H9 (cell line): ENCODE data around the gene KRTAP4-1. TPM values are rescaled to one million over a fixed set of nuclear protein-coding genes. Genes with fewer than 3 reads are reported as not detected.

Source experiments
- DNase-seq: peaks from one replicate; pipeline ENCODE4 v3.0.0-alpha.2; 2017
- H2AFZ ChIP-seq: one replicate; pipeline ENCODE4 v1.6.1; 2013; ENCODE audit warnings: mild to moderate bottlenecking, low read length, control low read depth, moderate library complexity
- H2AK5ac ChIP-seq: 2 replicates; pipeline ENCODE4 v1.6.1; 2013; ENCODE audit warnings: low read length, control low read depth, mixed read lengths; ENCODE audit not compliant: insufficient read length
- H2BK120ac ChIP-seq: one replicate; pipeline ENCODE4 v1.6.1; 2013; ENCODE audit warnings: low read depth, mild to moderate bottlenecking, low read length, control low read depth, inconsistent platforms; ENCODE audit not compliant: poor library complexity, severe bottlenecking
- H2BK12ac ChIP-seq: 2 replicates; pipeline ENCODE4 v1.6.1; 2013; ENCODE audit warnings: low read length, control low read depth, mixed read lengths, low read depth; ENCODE audit not compliant: insufficient read length
- H2BK15ac ChIP-seq: 2 replicates; pipeline ENCODE4 v1.6.1; 2013; ENCODE audit warnings: low read depth, low read length, control low read depth
- H2BK20ac ChIP-seq: one replicate; pipeline ENCODE4 v1.6.1; 2013; ENCODE audit warnings: low read depth, mild to moderate bottlenecking, low read length, control low read depth, inconsistent platforms; ENCODE audit not compliant: poor library complexity, severe bottlenecking
- H2BK5ac ChIP-seq: 2 replicates; pipeline ENCODE4 v1.6.1; 2013; ENCODE audit warnings: low read length, control low read depth, mixed read lengths; ENCODE audit not compliant: insufficient read length
- H3K14ac ChIP-seq: 2 replicates; pipeline ENCODE4 v1.6.1; 2013; ENCODE audit warnings: low read length, control low read depth; ENCODE audit not compliant: insufficient read depth
- H3K18ac ChIP-seq: 2 replicates; pipeline ENCODE4 v1.6.1; 2013; ENCODE audit warnings: low read depth, mild to moderate bottlenecking, mixed read lengths, low read length, control low read depth; ENCODE audit not compliant: insufficient read length
- H3K23ac ChIP-seq: 2 replicates; pipeline ENCODE4 v1.6.1; 2013; ENCODE audit warnings: low read length, control low read depth, mixed read lengths, low read depth; ENCODE audit not compliant: insufficient read length
- H3K23me2 ChIP-seq: 2 replicates; pipeline ENCODE4 v1.6.1; 2013; ENCODE audit warnings: low read depth, mild to moderate bottlenecking, mixed read lengths, low read length, control low read depth; ENCODE audit not compliant: insufficient read length, poor library complexity, severe bottlenecking
- H3K27ac ChIP-seq: 2 replicates; pipeline ENCODE4 v1.5.1; 2013; ENCODE audit warnings: low read length, control low read depth, mixed read lengths, low read depth; ENCODE audit not compliant: insufficient read length
- H3K27me3 ChIP-seq: 2 replicates; pipeline ENCODE4 v1.6.1; 2013; ENCODE audit warnings: low read length, control low read depth, inconsistent platforms; ENCODE audit not compliant: insufficient read depth
- H3K4ac ChIP-seq: 2 replicates; pipeline ENCODE4 v1.6.1; 2013; ENCODE audit warnings: low read depth, mild to moderate bottlenecking, control low read depth, inconsistent platforms, low read length, moderate library complexity
- H3K4me1 ChIP-seq: 2 replicates; pipeline ENCODE4 v1.6.1; 2013; ENCODE audit warnings: low read length, control low read depth, inconsistent platforms; ENCODE audit not compliant: insufficient read depth
- H3K4me2 ChIP-seq: 2 replicates; pipeline ENCODE4 v1.6.1; 2013; ENCODE audit warnings: low read length, control low read depth, mixed read lengths; ENCODE audit not compliant: insufficient read length, insufficient read depth
- H3K56ac ChIP-seq: 2 replicates; pipeline ENCODE4 v1.6.1; 2013; ENCODE audit warnings: low read depth, mild to moderate bottlenecking, mixed read lengths, low read length, control low read depth; ENCODE audit not compliant: insufficient read length
- H3K79me1 ChIP-seq: 2 replicates; pipeline ENCODE4 v1.6.1; 2013; ENCODE audit warnings: low read depth, mild to moderate bottlenecking, moderate library complexity, low read length, control low read depth, inconsistent platforms; ENCODE audit not compliant: insufficient read depth, poor library complexity, severe bottlenecking
- H3K79me2 ChIP-seq: 2 replicates; pipeline ENCODE4 v1.6.1; 2013; ENCODE audit warnings: low read length, control low read depth, inconsistent platforms; ENCODE audit not compliant: insufficient read depth
- H3K9ac ChIP-seq: 2 replicates; pipeline ENCODE4 v1.6.1; 2013; ENCODE audit warnings: low read length, control low read depth, mixed read lengths; ENCODE audit not compliant: insufficient read length; ENCODE audit errors: extremely low read depth
- H3K9me3 ChIP-seq: one replicate; pipeline ENCODE4 v1.6.1; 2013; ENCODE audit warnings: low read depth, low read length, inconsistent platforms; ENCODE audit not compliant: control insufficient read depth
- H3T11ph ChIP-seq: one replicate; pipeline ENCODE4 v1.6.1; 2013; ENCODE audit warnings: mild to moderate bottlenecking, low read length, control low read depth, inconsistent platforms
- H4K20me1 ChIP-seq: one replicate; pipeline ENCODE4 v1.6.1; 2013; ENCODE audit not compliant: control insufficient read depth, insufficient read length, insufficient read depth
- H4K5ac ChIP-seq: 2 replicates; pipeline ENCODE4 v1.6.1; 2013; ENCODE audit warnings: low read depth, mild to moderate bottlenecking, mixed read lengths, low read length, control low read depth; ENCODE audit not compliant: insufficient read length
- H4K8ac ChIP-seq: replicated peaks from 2 replicates; pipeline ENCODE4 v1.6.1; 2013; ENCODE audit warnings: low read length, control low read depth, mixed read lengths, low read depth; ENCODE audit not compliant: insufficient read length
- H4K91ac ChIP-seq: 2 replicates; pipeline ENCODE4 v1.6.1; 2013; ENCODE audit warnings: low read depth, mild to moderate bottlenecking, moderate library complexity, mixed read lengths, low read length, control low read depth; ENCODE audit not compliant: insufficient read length
- H3K27ac Mint-ChIP-seq, 3 experiments: 2 replicates in 2 of 3; 3 replicates in 1 of 3; pipeline ENCODE4 v1.8.0; 2020 to 2021; ENCODE audit warnings: mixed read lengths in 3 of 3, mild to moderate bottlenecking in 1 of 3, moderate library complexity in 1 of 3
- H3K27me3 Mint-ChIP-seq: 2 replicates; pipeline ENCODE4 v1.8.0; 2021; ENCODE audit warnings: low read depth, mild to moderate bottlenecking, moderate library complexity, mixed read lengths
- H3K36me3 Mint-ChIP-seq, 3 experiments: 2 replicates in 2 of 3; 3 replicates in 1 of 3; pipeline ENCODE4 v1.8.0; 2020 to 2021; ENCODE audit warnings: low read depth in 3 of 3, mixed read lengths in 3 of 3; ENCODE audit not compliant: insufficient read depth in 1 of 3
- H3K4me1 Mint-ChIP-seq, 2 experiments: 2 replicates each; pipeline ENCODE4 v1.8.0; 2020; ENCODE audit warnings: mixed read lengths in 2 of 2
- H3K4me3 Mint-ChIP-seq, 2 experiments: 2 replicates in 1 of 2; 3 replicates in 1 of 2; pipeline ENCODE4 v1.8.0; 2020 to 2021; ENCODE audit warnings: mild to moderate bottlenecking in 2 of 2, mixed read lengths in 2 of 2, moderate library complexity in 1 of 2
- H3K9me3 Mint-ChIP-seq, 2 experiments: 2 replicates in 1 of 2; 3 replicates in 1 of 2; pipeline ENCODE4 v1.8.0; 2020; ENCODE audit warnings: mild to moderate bottlenecking in 2 of 2, mixed read lengths in 2 of 2, moderate library complexity in 1 of 2
- WGBS: extraction: QIAGEN DNeasy Blood & Tissue Kit; methylation state at CpG from one replicate; pipeline ENCODE4 v1.1.7; 2013; ENCODE audit warnings: missing lambda C conversion rate, low lambda C conversion rate, mixed read lengths; ENCODE audit not compliant: insufficient read length; ENCODE audit errors: extremely low coverage; 5-methylcytosine and 5-hydroxymethylcytosine counted together
- total RNA-seq: library from RNA; stranded (reverse); gene quantifications from 2 replicates; pipeline ENCODE4 v1.2.1, GENCODE V29; 2021
- TF ChIP-seq, protein P1 (sequence below): fragments of 200-600 bp; sonication (generic); conservative IDR thresholded peaks from 3 replicates; pipeline ENCODE4 v1.8.0; 2021; ENCODE audit warnings: antibody characterized with exemption, mild to moderate bottlenecking

Gene KRTAP4-1
- total RNA-seq, 1 experiment from 2014 or later, result not detected

DNA sequence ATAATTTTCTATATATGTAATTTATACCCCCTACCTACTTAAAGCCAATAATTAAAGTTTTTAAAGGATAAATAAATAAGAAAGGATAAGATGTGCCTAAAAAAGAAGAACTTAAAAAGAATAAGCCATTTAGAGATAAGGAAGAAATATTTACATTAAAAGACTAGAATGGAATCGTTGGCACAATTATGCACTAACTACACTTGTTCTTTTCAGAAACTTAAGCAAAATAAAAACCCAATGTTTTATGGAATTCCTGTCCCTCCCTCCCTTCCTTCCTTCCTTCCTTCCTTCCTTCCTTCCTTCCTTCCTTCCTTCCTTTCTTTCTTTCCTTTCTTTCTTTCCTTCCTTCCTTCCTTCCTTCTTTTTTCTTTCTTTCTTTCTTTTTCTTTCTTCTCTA is 39.9 kb downstream of the KRTAP4-1 start:
- H2BK5ac ChIP-seq, result no peak overlapping the region
- no peak overlapping the region for H3K27ac ChIP-seq
- H3K9me3 ChIP-seq, result peaks cover 7% of the 10 kb centered on the region
- no peaks in the 10 kb centered on the region for H3K4me1 ChIP-seq
- TF ChIP-seq, protein P1, sequence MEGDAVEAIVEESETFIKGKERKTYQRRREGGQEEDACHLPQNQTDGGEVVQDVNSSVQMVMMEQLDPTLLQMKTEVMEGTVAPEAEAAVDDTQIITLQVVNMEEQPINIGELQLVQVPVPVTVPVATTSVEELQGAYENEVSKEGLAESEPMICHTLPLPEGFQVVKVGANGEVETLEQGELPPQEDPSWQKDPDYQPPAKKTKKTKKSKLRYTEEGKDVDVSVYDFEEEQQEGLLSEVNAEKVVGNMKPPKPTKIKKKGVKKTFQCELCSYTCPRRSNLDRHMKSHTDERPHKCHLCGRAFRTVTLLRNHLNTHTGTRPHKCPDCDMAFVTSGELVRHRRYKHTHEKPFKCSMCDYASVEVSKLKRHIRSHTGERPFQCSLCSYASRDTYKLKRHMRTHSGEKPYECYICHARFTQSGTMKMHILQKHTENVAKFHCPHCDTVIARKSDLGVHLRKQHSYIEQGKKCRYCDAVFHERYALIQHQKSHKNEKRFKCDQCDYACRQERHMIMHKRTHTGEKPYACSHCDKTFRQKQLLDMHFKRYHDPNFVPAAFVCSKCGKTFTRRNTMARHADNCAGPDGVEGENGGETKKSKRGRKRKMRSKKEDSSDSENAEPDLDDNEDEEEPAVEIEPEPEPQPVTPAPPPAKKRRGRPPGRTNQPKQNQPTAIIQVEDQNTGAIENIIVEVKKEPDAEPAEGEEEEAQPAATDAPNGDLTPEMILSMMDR, result no peak
- H3K36me3 Mint-ChIP-seq, result peaks cover 11 to 34% (median 20%) of the 10 kb centered on the region in 3 experiments
- H3K27me3 ChIP-seq, result no peaks in the 10 kb centered on the region
- H3K23me2 ChIP-seq, result no peaks in the 10 kb centered on the region
- no peak for DNase-seq
- H3K4me1 Mint-ChIP-seq, result peaks cover 2 to 13% of the 10 kb centered on the region in 2 experiments
- no peak overlapping the region for H2BK12ac ChIP-seq
- H3K9me3 Mint-ChIP-seq, result peaks cover 22 to 28% of the 10 kb centered on the region in 2 experiments
- H3K23ac ChIP-seq, result no peak overlapping the region
- no peaks in the 10 kb centered on the region for H4K20me1 ChIP-seq
- no peak overlapping the region for H3K14ac ChIP-seq
- no peak overlapping the region for H2AK5ac ChIP-seq
- no CpG with 5 or more reads among the region's 1 CpG for WGBS
- H3K79me2 ChIP-seq, result no peaks in the 10 kb centered on the region
- no peak overlapping the region for H3K4me3 Mint-ChIP-seq
- no peak overlapping the region for H3K18ac ChIP-seq
- H2BK15ac ChIP-seq, result no peak overlapping the region
- no peak overlapping the region for H3K27ac Mint-ChIP-seq
- no peak overlapping the region for H3K4ac ChIP-seq
- H3K27me3 Mint-ChIP-seq, result no peaks in the 10 kb centered on the region
- no peaks in the 10 kb centered on the region for H3K79me1 ChIP-seq
- H3K9ac ChIP-seq, result no peak overlapping the region
- H2AFZ ChIP-seq, result no peak overlapping the region
- no peak overlapping the region for H4K91ac ChIP-seq
- H4K8ac ChIP-seq, result no peak overlapping the region
- no peak overlapping the region for H3K4me2 ChIP-seq
- no peak overlapping the region for H2BK20ac ChIP-seq
- H3T11ph ChIP-seq, result no peak overlapping the region
- no peak overlapping the region for H3K56ac ChIP-seq
- no peak overlapping the region for H2BK120ac ChIP-seq
- H4K5ac ChIP-seq, result no peak overlapping the region
